HL-60/S4 treated with retinoic acid at 250 ng/mL for 4 days and 3 days (cell line): ENCODE measurements around the gene GLS2.
"Not testable (repeated sequence)": the region's sequence is repeated elsewhere in the genome, so short reads cannot be mapped to it uniquely, and the experiment has no call there.

ENCODE experiments used
- in situ Hi-C: fragments of 300-500 bp; cut with MboI; formaldehyde crosslinking; loops from 2 replicates; pipeline ENCODE4 v1.7.0; 2022; ENCODE audit warnings: low sequenced_read_pairs

The GLS2 gene

DNA sequence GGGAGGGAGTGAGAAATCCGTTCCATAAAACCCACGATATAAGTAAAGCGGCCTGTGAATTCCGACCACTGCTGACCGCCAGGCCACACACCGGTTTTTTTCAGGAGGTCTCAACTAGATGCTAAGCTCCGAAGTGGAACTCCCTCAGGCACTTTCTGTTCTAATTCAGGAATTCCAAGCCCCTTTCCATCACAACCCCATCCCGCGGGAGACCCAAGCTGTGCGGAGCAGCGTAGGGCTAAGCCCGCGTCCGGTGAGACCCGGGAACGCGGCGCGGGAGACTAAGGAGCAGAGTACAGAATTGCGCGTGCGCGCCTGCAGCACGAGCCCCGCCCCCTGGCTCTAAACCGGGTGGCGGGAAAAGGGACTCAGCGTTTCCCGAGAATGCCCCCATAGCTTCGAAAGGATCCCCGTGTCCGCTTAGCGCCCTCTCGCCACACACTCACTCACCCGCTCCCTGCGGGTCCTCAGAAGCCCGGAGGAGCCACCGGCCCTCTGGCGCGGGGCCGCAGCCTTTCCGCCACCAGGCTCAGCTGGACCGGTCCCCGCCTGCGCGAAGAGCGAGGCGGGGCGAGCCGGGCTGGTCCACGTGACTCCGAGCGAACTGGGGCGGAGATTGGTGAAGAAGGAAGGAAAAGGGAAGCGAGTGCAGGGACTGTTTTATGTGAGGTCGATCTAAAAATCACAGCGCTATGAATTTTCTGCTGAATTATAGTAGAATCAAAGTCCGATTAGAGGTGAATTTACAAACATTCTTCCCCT is 38.9 kb downstream of the GLS2 start, which contains the start of gene TIMELESS:
Gene TIMELESS, minus strand, starts transcription at position 567 of the 762 bp plus-strand sequence. CDS start 15,256 bp downstream, outside the sequence.
- in situ Hi-C loops, result no loop called here

DNA sequence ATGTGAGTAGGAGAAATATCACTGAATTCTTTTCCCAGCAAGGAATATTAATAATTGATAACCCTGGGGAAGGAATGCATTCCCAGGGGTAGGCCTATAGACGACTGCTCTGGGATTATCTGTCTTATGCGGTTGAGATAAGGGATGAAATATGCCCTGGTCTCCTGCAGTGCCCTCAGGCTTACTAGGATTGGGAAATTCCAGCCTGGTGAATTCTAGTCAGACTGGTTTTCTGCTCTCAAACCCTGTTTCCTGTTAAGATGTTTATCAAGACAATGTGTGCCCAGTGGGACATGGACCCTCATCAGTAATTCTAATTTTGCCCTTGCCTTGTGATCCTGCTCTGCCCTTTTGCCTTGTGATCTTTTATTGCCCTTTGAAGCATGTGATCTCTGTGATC is 44.8 kb downstream of the GLS2 start:
- in situ Hi-C loops, result not testable (repeated sequence)

DNA sequence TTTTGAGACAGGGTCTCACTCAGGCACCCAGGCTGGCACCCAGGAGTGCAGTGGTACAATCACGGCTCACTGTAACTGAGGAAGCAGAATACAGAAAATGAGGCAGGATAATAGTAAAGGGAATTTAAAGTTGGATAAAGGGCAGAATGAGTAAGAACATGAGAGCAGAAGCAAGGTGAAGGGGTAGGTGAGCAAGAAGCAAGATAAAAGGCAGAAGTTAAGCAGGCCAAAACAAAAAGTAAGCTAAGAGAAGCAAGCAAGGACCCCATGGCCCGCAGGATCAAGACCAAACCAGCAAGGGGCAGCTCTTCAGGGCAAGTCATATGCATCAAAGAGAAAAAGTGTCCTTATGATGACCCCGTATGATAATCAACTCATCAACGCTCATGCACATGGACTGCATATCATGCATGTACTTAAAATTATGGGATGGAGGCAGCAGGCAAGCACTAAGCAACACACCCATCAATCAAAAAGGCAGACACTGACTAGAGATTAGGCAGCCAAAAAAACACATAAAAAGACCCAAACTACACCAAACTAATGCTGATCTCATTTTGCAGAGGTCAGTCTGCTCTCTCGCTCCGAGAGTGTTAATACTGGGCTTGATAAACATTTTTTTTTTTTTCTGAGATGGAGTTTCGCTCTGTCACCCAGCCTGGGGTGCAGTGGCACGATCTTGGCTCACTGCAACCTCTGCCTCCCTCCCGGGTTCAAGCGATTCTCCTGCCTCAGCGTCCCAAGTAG is 50.4 kb downstream of the GLS2 start:
- in situ Hi-C loops, result no loop called here

DNA sequence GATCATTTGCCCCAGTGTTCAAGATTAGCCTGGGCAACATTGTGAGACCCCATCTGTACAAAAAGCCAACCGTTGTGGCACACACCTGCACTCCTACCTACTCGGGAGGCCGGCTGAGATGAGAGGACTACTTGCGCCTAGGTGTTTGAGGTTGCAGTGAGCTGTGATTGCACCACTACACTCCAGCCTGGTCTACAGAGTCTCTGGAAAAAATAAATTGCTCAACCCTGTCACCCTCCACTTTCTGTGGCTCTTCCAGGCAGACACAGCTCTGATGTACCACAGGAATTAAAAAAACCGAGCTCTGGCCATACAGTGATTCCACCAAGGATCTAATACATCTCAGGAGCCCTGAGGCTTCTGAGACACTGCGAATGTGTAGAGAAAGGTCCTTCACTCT is 53.1 kb downstream of the GLS2 start:
- in situ Hi-C loops, result no loop called here

DNA sequence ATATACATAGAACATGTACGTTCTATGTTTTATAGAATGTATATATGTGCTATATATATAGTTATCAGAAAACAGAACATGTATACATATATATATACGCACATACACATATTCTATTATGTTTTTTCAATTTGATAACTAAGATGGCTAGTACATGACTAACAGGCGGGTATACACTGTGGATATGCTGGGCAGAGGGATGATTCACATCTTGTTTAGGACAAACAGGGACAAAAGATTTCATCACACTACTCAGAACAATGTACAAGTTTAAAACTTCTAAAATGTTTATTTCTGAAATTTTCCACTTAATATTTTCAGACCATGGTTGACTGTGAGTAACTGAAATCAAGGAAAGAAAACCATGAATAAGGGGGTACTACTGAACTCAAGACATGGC is 56.1 kb downstream of the GLS2 start:
- in situ Hi-C loops, result no loop called here

DNA sequence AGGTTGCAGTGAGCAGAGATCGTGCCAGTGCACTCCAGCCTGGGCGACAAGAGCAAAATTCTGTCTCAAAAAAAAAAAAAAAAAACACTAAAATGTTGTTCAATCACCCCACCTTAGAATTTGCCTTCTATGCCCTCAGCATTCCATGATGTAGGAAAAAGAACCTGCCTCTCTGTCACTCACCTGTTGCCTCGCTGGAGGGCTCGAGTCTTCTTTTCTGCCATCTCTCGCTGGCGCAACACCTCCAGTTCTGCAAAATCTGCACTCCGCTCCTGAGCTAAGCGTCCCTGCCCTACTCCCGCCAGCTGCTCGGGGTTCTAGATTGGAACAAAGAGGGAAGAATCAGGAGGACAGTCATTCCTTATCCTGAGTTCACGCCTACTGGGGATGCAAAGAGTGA is 56.7 kb downstream of the GLS2 start:
- in situ Hi-C loops, result no loop called here

DNA sequence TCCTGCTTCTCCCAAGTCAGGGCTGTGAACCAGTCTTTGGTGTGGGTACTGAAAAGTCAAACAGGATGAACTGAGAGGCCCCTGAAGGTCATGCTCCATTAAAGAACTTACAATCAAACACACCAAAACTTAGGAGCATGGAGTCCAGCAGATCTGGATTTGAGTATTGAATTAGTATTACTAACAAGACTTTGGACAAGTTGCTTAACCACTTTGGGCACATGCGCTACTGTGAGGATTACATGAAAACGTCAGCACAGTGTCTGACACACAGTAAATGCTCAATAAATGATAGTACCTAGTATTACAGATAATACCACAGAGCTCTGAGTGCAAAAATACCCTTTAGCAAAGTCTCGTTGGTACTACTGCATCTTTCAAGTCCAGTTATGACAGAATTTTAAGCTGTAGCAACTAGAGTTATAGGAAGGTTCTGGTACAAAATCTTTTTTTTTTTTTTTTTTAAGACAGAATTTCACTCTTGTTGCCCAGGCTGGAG is 62.0 kb downstream of the GLS2 start:
- in situ Hi-C loops, result no loop called here

DNA sequence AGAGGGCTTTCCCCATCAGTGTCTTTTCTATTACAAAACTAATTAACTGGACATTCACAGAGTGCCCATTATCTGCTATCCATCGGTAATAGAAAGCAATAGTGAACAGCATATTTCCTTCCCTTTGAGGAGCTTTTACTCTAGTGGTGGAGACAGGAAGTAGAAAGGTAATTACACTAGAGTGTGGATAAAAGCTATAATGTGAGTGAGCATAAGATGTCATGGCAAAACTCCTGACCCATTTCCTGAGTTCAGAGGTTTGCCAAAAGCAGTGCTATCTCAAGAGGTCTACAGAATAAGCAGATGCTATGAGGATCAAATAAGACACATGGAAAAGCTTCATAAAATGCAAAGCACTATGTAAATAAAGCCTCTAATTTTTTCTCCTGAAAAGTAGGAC is 62.8 kb downstream of the GLS2 start:
- in situ Hi-C loops, result no loop called here
